HEK293 (cell line): ENCODE data around the gene MPZL1.
A peak's percentile ranks its signal among the peaks of the same experiment; 100 is the strongest.
"Not testable (repeated sequence)": the region's sequence is repeated elsewhere in the genome, so short reads cannot be mapped to it uniquely, and the experiment has no call there.

Source experiments
- CTCF ChIA-PET: fragments of 350-600 bp; formaldehyde crosslinking; extraction: SDS; loops from one replicate; lab custom pipeline; 2021; ENCODE audit warnings: antibody characterized with exemption; lab: Yijun Ruan, JAX
- POLR2A ChIA-PET: fragments of 300-600 bp; formaldehyde crosslinking; extraction: SDS; loops from one replicate; lab custom pipeline; 2020; ENCODE audit warnings: antibody characterized with exemption, inconsistent platforms; lab: Yijun Ruan, JAX
- H3K27ac ChIP-seq: fragments of 200-500 bp; sonication (Bioruptor generic); 2 replicates; pipeline ENCODE4 v1.5.1; 2014; ENCODE audit warnings: low read depth, low read length, control low read depth, inconsistent platforms; ENCODE audit errors: extremely low read depth
- H3K36me3 ChIP-seq, 2 experiments: fragments of 200-500 bp in 1 of 2; sonication (Bioruptor generic) in 1 of 2; 1 replicate in 1 of 2; 2 replicates in 1 of 2; pipeline ENCODE4 v1.5.1; 2014 to 2017; ENCODE audit warnings: inconsistent platforms in 2 of 2, low read length in 2 of 2; ENCODE audit not compliant: control insufficient read depth in 2 of 2, insufficient read depth in 1 of 2
- H3K4me1 ChIP-seq: fragments of 200-500 bp; sonication (Bioruptor generic); 2 replicates; pipeline ENCODE4 v1.5.1; 2014; ENCODE audit warnings: mild to moderate bottlenecking, low read length, inconsistent platforms; ENCODE audit not compliant: control insufficient read depth, insufficient read depth
- H3K4me3 ChIP-seq: 2 replicates; pipeline ENCODE4 v1.5.1; 2011; ENCODE audit warnings: low read depth, mild to moderate bottlenecking, control low read depth, low read length, moderate library complexity
- H3K9me3 ChIP-seq: fragments of 200-500 bp; sonication (Bioruptor generic); 2 replicates; pipeline ENCODE4 v1.5.1; 2014; ENCODE audit warnings: low read depth, low read length, inconsistent platforms; ENCODE audit not compliant: control insufficient read depth, insufficient read depth
- GLI4 ChIP-seq: fragments of 450-650 bp; formaldehyde crosslinking; IDR thresholded peaks from 2 replicates; pipeline ENCODE4 v1.5.1; 2016; ENCODE audit warnings: missing biosample characterization, missing genetic modification characterization
- PRDM1 ChIP-seq: fragments of 450-650 bp; formaldehyde crosslinking; IDR thresholded peaks from 2 replicates; pipeline ENCODE4; 2016; ENCODE audit warnings: missing biosample characterization, missing genetic modification characterization
- WT1 ChIP-seq: fragments of 450-650 bp; formaldehyde crosslinking; IDR thresholded peaks from 2 replicates; pipeline ENCODE4 v1.5.1; 2016; ENCODE audit warnings: missing biosample characterization, missing genetic modification characterization
- ZFP69B ChIP-seq: fragments of 450-650 bp; formaldehyde crosslinking; IDR thresholded peaks from 2 replicates; pipeline ENCODE4 v1.5.1; 2016; ENCODE audit warnings: missing biosample characterization, missing genetic modification characterization
- ZNF132 ChIP-seq: fragments of 450-650 bp; formaldehyde crosslinking; IDR thresholded peaks from 2 replicates; pipeline ENCODE4 v1.5.1; 2017; ENCODE audit warnings: missing biosample characterization, missing genetic modification characterization, borderline replicate concordance
- ZNF239 ChIP-seq: fragments of 450-650 bp; formaldehyde crosslinking; IDR thresholded peaks from 2 replicates; pipeline ENCODE4 v1.5.1; 2016; ENCODE audit warnings: missing biosample characterization, missing genetic modification characterization
- ZNF311 ChIP-seq: fragments of 450-650 bp; formaldehyde crosslinking; IDR thresholded peaks from 2 replicates; pipeline ENCODE4 v1.5.1; 2017; ENCODE audit warnings: missing biosample characterization, missing genetic modification characterization, borderline replicate concordance
- ZNF366 ChIP-seq: fragments of 450-650 bp; formaldehyde crosslinking; conservative IDR thresholded peaks from 2 replicates; pipeline ENCODE4 v1.5.1; 2016; ENCODE audit warnings: missing biosample characterization, missing genetic modification characterization
- ZNF394 ChIP-seq: fragments of 450-650 bp; formaldehyde crosslinking; IDR thresholded peaks from 2 replicates; pipeline ENCODE4 v1.5.1; 2016; ENCODE audit warnings: missing biosample characterization, missing genetic modification characterization, mild to moderate bottlenecking, moderate library complexity, borderline replicate concordance
- TF ChIP-seq, protein P1 (sequence below): fragments of 450-650 bp; formaldehyde crosslinking; IDR thresholded peaks from 2 replicates; pipeline ENCODE4 v1.5.1; 2016; ENCODE audit warnings: missing biosample characterization, missing genetic modification characterization
- TF ChIP-seq, protein P2 (sequence below): fragments of 450-650 bp; formaldehyde crosslinking; IDR thresholded peaks from 2 replicates; pipeline ENCODE4 v1.5.1; 2016; ENCODE audit warnings: missing biosample characterization, missing genetic modification characterization
- TF ChIP-seq, protein P3 (sequence below): fragments of 450-650 bp; formaldehyde crosslinking; IDR thresholded peaks from 2 replicates; pipeline ENCODE4 v1.5.1; 2016; ENCODE audit warnings: missing biosample characterization, missing genetic modification characterization
- TF ChIP-seq, protein P4 (sequence below): IDR thresholded peaks from 2 replicates; pipeline ENCODE4 v1.6.1; 2011; ENCODE audit warnings: mild to moderate bottlenecking, low read depth, low read length, borderline replicate concordance

The MPZL1 gene

DNA sequence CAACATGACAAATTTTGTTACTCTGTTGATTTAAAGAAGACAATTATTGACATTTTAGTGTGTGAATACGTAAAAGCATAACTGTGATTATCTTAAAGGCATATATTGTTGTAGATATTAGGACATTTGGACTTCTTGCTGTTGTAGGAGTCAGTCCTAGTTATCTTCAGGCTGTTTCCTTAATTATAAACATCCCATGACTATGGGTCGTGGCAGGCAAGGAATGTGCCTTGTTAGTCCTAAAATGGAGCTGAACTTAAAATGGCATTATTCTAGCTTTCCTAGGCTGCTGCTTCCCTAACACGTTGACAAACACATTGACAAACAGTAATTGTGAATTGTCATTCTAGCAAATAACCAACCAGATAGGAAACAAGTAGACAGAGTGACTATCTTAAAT lies 4.4 kb upstream of the MPZL1 start:
- TF ChIP-seq ZNF311 (tag by site-specific recombination) = no peak
- TF ChIP-seq, protein P1, sequence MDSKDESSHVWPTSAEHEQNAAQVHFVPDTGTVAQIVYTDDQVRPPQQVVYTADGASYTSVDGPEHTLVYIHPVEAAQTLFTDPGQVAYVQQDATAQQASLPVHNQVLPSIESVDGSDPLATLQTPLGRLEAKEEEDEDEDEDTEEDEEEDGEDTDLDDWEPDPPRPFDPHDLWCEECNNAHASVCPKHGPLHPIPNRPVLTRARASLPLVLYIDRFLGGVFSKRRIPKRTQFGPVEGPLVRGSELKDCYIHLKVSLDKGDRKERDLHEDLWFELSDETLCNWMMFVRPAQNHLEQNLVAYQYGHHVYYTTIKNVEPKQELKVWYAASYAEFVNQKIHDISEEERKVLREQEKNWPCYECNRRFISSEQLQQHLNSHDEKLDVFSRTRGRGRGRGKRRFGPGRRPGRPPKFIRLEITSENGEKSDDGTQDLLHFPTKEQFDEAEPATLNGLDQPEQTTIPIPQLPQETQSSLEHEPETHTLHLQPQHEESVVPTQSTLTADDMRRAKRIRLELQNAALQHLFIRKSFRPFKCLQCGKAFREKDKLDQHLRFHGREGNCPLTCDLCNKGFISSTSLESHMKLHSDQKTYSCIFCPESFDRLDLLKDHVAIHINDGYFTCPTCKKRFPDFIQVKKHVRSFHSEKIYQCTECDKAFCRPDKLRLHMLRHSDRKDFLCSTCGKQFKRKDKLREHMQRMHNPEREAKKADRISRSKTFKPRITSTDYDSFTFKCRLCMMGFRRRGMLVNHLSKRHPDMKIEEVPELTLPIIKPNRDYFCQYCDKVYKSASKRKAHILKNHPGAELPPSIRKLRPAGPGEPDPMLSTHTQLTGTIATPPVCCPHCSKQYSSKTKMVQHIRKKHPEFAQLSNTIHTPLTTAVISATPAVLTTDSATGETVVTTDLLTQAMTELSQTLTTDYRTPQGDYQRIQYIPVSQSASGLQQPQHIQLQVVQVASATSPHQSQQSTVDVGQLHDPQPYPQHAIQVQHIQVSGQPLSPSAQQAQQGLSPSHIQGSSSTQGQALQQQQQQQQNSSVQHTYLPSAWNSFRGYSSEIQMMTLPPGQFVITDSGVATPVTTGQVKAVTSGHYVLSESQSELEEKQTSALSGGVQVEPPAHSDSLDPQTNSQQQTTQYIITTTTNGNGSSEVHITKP (tag by site-specific recombination) = no peak
- no peak for TF ChIP-seq ZNF239 (tag by site-specific recombination)
- TF ChIP-seq GLI4 = no peak
- no peak for TF ChIP-seq ZNF394 (tag by site-specific recombination)
- TF ChIP-seq ZFP69B (tag by site-specific recombination) = no peak
- TF ChIP-seq, protein P2, sequence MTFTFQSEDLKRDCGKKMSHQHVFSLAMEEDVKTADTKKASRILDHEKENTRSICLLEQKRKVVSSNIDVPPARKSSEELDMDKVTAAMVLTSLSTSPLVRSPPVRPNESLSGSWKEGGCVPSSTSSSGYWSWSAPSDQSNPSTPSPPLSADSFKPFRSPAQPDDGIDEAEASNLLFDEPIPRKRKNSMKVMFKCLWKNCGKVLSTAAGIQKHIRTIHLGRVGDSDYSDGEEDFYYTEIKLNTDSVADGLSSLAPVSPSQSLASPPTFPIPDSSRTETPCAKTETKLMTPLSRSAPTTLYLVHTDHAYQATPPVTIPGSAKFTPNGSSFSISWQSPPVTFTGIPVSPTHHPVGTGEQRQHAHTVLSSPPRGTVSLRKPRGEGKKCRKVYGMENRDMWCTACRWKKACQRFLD (tag by site-specific recombination) = no peak
- no peak for TF ChIP-seq WT1 (tag by site-specific recombination)
- TF ChIP-seq, protein P3, sequence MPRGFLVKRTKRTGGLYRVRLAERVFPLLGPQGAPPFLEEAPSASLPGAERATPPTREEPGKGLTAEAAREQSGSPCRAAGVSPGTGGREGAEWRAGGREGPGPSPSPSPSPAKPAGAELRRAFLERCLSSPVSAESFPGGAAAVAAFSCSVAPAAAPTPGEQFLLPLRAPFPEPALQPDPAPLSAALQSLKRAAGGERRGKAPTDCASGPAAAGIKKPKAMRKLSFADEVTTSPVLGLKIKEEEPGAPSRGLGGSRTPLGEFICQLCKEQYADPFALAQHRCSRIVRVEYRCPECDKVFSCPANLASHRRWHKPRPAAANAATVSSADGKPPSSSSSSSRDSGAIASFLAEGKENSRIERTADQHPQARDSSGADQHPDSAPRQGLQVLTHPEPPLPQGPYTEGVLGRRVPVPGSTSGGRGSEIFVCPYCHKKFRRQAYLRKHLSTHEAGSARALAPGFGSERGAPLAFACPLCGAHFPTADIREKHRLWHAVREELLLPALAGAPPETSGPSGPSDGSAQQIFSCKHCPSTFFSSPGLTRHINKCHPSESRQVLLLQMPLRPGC (tag by site-specific recombination) = no peak
- TF ChIP-seq, protein P4, sequence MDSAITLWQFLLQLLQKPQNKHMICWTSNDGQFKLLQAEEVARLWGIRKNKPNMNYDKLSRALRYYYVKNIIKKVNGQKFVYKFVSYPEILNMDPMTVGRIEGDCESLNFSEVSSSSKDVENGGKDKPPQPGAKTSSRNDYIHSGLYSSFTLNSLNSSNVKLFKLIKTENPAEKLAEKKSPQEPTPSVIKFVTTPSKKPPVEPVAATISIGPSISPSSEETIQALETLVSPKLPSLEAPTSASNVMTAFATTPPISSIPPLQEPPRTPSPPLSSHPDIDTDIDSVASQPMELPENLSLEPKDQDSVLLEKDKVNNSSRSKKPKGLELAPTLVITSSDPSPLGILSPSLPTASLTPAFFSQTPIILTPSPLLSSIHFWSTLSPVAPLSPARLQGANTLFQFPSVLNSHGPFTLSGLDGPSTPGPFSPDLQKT = no peak
- H3K4me3 ChIP-seq = no peak overlapping the region
- ChIA-PET CTCF (interaction anchor here (0.8 to 2.7 kb wide), 5 partner anchors 9 to 112 kb away, joined by 3 to 9 read pairs (median 3); no protein-coding TSS in a partner anchor), POLR2A (interaction anchor here (1.1 kb wide), 1 partner anchor 164 kb away, joined by 4 read pairs; the partner anchor contains the start of gene CREG1)
- H3K9me3 ChIP-seq = no peaks in the 10 kb centered on the region
- no peaks in the 10 kb centered on the region for H3K36me3 ChIP-seq
- no peak overlapping the region for H3K27ac ChIP-seq
- no peaks in the 10 kb centered on the region for H3K4me1 ChIP-seq

DNA sequence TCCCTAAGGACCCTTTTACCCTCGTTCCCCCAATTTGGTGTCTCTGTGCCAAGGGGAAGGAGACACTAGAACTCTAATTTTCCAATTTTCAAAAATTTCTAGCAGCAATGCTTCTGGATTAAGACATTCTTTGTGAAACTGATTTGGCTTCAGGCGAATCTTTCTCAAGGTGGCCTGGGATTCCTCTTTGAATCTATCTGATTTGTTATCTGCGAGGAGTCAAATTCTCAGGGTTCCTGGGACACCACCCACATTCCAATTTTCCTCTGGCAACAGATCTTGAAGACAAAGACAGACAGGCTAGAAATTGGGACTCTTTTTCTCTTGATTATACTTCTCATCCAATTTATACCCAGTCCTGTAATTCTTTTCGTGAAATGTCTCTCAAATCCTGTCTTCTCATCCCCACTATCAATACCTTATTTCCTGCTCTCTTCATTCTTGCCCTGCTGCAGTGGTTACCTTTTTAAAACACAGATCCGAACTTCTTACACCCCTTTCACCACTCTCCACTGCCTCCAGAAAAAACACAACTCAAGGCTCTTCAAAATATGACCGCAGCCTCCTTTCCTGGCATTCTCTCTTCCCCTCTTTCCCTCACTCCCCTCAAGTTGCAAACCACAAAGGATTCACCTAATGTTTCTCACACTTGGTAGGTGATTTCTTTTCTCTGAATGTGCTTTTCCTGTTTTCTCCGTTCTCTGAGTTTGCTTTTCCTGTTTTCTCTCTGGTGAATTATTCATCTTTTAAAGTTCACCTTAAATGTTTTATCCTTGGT lies 2.7 kb upstream of the MPZL1 start:
- ChIA-PET POLR2A (no interaction called here), CTCF (interaction anchor here (0.5 kb wide), 1 partner anchor 338 kb away, joined by 3 read pairs; no protein-coding TSS in a partner anchor)
- no peak overlapping the region for H3K4me3 ChIP-seq
- no peaks in the 10 kb centered on the region for H3K9me3 ChIP-seq
- no peak overlapping the region for H3K27ac ChIP-seq
- no peaks in the 10 kb centered on the region for H3K4me1 ChIP-seq
- no peaks in the 10 kb centered on the region for H3K36me3 ChIP-seq
- TF ChIP-seq PRDM1 (tag by site-specific recombination) (peak; percentile 81), ZNF132 (tag by site-specific recombination) (no peak), ZNF366 (tag by site-specific recombination) (peak; percentile 51)

DNA sequence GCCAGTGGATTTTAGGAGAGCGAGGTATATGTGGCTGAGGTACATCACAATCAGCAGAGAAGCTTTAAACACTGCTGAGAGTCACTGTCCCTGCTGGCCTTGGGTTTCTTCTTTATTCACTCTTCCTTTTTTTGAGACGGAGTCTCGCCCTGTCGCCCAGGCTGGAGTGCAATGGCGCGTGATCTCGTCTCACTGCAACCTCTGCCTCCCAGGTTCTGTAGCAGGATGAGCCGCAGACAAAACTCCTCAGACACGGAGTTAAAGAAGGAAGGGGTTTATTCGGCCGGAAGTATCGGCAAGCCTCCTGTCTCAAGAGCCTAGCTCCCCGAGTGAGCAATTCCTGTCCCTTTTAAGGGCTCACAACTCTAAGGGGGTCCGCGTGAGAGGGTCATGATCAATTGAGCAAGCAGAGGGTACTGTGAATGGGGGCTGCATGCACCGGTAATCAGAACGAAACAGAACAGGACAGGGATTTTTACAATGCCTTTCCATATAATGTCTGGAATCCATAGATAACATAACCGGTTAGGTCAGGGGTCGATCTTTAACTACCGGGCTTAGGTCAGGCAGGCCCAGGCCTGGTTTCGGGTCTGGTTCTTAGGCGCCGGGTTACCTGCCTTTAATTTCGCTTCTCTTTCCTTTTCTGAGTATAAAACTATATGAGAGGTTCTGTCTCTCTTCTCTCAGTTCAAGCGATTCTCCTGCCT lies 1.9 kb upstream of the MPZL1 start:
- H3K4me1 ChIP-seq, H3K27ac ChIP-seq, H3K9me3 ChIP-seq, H3K4me3 ChIP-seq, H3K36me3 ChIP-seq, POLR2A ChIA-PET: not testable (repeated sequence)
- CTCF ChIA-PET = interaction anchor here (0.5 to 1.0 kb wide), 2 partner anchors 337 to 362 kb away, joined by 3 read pairs; no protein-coding TSS in a partner anchor
